Fibroblast of peridontal ligament (primary cell): Measurements from ENCODE around the gene ITGA6.

ENCODE experiments used
- DNase-seq: peaks from one replicate; pipeline ENCODE4 v3.0.0-alpha.2; 2010; ENCODE audit errors: extremely low read depth

Gene ITGA6

DNA sequence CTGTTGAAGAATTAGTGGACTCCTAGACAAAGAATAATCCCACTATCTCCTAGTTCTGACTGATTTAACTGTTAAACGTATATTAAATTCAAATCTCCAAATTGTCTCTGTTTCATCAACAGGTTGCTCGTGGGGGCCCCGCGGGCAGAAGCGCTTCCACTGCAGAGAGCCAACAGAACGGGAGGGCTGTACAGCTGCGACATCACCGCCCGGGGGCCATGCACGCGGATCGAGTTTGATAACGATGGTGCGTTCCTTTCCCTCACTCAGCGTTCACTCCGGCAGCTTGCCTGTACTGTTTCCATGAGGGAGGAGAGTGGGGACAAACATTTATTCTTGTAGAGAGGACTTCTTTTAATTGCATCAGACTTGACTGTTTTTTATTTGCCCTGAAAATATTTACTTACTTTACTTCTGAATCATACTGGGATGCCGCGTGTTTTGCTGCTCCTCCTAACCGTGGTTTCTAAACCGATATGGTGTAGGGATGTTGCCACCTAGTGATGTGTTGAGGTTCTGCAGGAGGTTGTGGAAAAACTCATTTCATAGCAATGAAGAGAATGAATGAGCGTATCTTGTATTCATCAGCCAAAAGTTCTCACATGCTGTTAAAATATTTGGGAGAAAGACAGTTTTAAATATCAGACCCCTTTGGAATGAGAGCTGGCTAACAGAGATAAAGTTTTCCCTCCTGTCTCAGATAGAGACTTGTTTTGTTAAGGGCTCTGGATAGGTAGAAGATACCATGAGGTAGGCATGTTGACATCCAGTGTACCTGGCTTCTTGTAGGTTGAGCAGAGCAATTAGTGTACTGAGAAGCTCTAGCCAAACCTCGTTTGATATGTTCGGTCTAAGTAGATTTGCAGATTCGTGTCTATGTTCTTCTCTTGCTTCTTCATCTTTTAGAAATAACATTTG, 38.3 kb downstream of the ITGA6 start:
- DNase-seq, result peak; percentile 91

DNA sequence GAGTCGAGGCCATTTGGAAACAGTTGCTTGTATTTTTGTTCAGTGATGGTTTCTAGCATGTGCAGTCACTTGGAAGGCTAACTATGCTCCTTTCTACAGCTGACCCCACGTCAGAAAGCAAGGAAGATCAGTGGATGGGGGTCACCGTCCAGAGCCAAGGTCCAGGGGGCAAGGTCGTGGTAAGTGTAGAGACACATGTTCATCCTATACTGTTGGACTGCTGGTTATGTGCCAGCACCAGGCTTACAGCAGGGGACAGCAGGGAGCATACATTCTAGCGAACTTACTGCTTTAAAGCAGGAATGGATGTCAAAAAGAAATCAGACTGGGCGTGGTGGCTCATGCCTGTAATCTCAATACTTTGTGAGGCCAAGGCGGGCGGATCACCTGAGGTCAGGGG, 40.0 kb downstream of the ITGA6 start:
- no peak for DNase-seq

DNA sequence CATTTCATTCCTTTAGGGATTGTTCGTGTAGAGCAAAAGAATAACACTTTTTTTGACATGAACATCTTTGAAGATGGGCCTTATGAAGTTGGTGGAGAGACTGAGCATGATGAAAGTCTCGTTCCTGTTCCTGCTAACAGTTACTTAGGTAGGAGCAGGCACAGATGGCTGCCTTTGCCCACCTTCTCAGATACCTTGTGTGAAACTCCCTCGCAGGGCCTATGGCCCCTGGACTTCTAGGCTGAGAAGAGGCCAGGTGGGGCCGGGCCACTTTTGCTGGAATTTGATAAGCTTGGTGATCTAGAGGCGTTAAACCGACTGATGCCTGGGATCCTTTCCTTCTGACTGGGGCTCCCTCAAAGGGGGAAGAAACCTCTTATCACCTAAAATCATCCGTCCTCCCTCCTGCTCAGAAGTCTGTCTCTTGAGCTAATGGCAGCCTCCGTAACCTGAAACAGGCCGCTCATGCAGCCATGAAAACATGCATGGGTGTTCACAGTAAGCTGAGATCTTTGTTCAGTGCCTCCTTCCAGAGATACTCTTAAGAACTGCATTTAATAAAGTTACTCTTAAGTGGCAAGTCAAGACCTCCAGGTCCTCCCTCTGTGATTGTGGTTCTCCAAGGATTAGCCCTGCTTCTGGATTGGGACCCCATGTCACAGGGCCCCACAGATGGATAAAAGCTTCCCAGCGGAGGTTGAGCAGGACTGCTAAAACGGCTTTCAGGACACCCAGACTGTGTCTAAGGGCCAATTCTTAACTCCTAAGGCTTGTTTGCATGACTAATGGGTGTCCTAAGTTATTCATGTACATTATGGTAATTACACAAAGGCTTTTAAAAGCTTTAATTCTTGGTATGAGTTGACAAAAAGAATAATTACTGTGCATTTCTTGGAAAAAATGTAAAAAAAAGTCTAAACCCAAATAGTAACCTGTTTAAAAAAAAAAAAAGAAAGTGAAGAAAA, 43.9 kb downstream of the ITGA6 start:
- DNase-seq, result no peak

DNA sequence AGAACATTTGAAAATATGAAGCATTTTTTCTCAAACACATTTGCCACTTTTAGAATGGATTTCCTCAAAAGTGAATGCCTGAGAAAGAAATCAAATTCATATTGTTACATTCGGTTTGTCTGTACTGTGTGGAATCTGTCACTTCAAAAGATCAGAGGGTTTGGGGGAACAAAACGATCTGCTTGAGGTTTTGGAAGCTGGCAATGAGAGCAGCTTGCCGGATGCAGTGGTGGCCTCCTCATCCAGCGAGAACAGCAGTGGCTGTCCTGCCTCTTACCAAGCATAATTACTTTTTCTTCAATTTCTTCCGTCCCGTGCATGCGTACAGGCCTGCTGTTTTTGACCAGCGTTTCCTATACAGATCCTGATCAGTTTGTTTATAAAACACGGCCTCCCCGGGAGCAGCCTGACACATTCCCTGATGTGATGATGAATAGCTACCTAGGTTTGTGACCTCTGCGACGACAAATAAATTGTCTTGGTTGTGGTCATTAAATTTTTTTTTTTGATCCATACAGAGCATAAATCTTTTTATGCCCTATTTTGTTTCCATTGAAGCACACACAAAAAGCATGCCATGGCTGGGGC, 45.2 kb downstream of the ITGA6 start:
- DNase-seq, result no peak

DNA sequence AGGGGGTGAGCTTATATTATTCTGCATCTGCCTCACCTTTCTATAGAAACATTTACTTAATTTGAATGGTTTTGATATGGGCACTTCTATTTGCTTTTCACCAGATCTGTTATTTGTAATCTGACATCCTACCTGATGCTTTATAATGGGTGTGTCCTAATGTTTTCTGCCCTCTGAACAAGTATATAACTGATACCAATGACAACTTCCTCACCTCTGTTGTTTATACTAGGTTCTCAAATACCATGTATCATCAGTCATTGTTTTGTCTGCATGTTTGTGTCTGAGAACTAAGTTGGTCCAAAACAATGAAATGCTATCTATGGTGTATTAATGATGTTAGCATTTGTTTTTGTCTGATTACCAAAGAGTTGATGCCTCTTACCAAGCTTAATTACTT, 45.8 kb downstream of the ITGA6 start:
- DNase-seq, result no peak

DNA sequence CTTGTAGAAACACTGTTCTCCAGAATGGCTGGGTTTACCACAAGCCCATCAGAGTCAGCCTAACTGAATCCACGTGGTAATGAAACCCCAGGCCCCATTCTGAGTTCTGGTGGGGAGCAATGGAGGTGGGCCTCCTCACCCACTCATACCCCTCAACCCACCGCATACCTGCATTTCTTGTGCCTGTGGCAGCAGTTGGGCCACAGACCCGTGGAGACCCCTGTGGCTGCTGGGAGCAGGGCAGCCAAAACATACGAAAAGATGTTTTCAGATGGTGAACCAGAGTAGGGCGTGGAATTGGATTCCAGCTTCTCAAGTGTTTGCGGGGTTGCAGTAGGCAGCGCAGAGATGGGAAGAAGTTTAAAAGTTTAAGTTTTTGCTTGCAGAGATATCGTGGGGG, 51.0 kb downstream of the ITGA6 start:
- no peak for DNase-seq

DNA sequence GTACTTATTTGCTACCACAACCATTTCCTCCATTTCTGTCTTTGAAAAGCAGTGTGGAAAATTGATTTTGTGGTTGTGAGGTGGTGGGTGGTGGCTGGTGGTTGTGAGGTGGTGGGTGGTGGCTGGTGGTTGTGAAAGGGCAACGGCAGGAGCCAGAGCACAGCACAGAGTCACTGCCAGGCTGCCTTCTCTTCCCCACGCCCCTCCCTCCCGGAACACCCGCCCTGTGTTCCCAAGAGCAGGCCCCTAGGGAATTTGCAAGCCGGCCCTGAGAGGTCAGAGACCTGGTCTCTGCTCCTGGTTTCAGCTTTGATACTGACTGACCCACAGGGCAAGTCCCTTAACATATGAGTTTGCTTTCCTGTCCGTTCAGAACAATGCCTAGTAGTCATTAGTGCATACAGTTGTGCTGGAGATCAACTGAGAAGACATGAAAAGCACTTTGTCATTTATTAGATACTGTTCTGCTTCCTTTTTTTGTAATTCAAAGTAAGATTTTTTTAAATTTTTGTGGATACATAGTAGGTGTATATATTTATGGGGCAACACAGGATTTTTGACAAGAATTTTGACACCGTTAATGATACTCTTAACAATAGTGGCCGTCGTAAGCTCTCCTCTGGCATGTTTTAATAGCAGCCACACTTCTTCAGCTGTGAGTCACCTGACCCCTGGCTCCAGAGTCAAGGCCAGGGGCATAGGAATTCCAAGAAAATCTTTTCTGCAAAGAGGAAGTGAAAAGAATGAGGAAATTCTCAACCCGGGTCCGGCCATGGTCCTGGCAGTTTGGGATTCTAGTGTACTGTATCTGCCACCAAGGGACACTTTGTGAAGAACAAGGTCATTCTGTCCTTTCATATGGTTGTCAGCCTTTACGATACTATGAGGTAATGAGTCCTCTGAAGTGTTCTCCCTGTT, 53.2 kb downstream of the ITGA6 start:
- no peak for DNase-seq

DNA sequence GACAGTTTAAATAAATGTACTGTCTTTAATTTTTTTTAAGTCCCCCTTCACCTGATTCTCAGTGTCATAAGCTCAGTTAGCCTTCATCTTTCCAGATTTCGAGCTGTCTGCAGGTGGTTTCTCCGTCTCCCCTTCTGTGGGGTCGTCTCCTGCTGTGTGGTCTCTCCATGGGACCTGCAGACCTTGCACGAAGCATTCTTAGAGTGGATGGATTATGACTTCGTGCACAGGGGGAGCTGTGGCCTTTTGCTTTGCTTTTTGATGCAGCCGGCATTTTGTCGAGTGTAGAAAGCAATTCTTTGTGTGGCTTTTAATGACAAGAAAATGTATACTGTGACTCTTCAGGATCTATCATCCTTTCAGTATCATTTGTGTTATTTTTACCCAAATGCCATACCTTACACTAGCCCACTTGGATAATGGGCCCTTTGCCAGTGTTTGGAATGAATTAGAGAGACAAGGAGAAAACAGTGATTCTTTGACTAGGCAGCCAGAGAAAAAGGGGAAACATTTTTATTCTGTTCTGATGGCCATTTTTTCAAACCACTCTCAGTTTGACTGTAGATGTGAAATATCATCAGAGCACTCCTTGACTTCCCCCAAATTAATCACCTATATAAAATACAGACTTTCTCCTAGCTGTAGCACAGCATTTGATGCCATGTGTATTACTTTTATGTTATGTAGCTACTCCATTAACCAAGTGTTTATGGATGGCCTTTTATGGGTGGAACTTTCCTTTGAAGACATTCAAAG, 54.3 kb downstream of the ITGA6 start:
- no peak for DNase-seq

DNA sequence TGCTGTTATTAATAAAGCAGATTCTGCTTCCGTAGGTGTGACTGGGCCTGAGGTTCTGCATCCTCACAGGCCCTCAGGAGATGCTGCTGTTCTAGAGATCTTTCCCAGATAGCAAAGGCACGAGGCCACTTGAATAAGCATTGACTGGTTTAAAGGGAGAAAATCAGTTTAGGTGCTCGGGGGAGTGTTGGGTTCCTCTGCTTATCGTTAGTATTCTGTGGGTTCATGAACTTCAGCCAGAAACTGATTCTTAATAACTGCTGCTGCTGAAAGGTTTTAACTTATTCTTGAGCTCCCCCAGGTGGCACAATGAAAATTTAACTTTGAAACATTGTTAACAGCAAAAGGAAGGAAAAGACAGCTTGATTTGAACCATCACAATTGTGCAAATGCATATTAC, 56.9 kb downstream of the ITGA6 start:
- peak; percentile 60 for DNase-seq

DNA sequence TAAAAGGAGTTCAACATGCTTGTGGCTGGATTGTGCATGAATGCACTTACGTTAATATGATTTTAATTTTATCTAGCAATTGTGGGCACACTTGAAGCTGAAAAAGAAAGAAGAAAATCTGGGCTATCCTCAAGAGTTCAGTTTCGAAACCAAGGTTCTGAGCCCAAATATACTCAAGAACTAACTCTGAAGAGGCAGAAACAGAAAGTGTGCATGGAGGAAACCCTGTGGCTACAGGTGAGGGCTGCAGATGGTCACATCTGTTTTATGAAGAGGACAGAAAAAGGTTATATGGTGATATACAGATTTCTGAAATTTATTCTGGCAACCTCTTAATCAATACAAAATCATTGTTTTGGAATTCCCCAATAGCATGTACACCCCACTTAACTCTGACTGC, 57.3 kb downstream of the ITGA6 start:
- DNase-seq, result no peak

DNA sequence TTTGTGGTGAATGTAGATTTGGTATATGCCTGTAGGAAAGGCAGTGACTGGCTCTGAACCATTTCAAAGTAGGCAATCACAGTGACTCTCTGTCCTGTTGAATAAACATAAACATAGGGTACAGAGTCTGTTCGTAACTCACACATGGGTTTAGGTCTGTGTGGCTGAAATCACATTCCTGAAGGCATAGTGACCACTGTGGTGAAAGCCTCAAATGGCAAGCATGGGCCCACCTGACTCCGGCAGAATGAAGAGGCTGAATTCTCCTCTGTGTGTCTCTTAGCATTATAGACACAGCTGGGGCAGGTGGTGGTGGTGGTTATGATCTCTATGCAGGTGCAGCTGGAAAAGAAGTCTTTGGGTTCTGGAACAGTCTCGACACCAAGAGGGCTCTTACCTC, 61.2 kb downstream of the ITGA6 start:
- DNase-seq, result no peak

DNA sequence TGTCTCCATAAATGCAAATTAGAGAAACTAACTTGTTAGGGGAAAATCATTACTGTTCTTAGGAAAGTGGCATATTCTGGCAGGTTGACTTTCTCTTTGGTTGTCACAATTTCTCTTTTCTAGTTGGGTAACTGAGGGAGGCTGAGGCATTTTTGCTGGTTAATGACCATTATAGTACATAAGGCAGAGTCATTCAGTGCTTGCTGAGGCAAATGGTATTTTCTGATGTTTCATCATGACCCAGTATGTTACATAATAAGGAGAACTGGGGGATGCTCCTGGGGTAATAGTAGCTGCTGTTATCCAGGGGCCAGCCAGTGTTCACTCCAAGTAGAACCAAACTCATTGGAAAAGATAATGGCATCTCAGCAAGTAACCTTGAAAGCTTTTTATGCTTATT, 62.3 kb downstream of the ITGA6 start:
- DNase-seq, result peak; percentile 51

DNA sequence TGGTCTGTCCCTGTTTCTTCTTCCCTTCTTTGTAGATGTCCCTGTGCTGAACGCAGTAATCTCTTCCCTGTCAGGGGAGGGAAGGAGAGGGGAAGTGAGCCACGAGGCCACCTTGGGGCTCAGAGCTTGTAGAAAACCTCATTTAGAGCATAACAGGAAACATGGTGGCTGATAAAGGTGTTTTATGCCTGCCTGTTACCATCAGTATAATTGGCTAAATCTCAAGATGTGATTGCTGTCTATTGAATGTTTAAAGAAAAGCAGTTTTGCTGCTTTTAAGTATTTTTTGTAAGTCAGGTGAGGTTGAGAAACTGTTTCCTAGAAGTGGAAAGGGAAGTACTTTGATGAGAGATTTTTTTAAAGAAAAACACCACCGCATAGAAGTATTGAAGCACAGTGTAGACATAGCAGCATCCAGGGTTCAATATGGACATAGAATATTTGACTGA, 68.8 kb downstream of the ITGA6 start:
- DNase-seq, result no peak

DNA sequence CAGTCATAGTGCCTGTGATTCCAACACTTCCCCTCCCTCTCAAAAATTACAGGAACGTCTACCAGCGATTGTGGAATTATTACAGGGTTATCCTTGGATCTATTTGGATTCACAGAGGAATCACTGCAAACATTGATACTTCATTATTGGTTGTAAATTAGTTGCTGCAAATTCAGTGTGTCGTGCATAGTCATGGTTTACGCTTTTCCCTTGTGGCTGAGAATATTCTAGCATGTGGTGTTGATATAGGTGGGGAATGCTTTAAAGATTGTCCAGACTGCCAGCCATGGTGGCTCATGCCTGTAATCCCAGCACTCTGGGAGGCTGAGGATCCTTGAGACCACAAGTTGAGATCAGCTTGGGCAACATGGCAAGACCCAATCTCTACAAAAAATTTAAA, 79.8 kb downstream of the ITGA6 start:
- no peak for DNase-seq

DNA sequence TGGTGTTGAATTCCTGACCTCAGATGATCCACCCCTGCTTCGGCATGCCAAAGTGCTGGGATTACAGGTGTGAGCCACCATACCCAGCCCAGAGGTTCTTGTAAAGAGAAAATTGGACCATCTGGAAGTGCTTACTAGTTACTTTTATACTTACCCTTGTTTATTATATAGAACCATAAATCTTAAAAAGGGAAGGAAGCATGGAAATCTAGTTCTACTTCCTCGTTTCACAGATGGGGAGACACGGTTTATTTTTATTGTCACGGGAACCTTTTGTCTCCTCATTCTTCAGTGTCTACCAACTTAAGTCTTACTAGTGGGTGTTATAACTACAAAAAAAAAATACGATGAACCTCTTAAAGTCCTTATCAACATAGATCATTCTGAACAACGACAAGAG, 82.7 kb downstream of the ITGA6 start:
- DNase-seq, result no peak

DNA sequence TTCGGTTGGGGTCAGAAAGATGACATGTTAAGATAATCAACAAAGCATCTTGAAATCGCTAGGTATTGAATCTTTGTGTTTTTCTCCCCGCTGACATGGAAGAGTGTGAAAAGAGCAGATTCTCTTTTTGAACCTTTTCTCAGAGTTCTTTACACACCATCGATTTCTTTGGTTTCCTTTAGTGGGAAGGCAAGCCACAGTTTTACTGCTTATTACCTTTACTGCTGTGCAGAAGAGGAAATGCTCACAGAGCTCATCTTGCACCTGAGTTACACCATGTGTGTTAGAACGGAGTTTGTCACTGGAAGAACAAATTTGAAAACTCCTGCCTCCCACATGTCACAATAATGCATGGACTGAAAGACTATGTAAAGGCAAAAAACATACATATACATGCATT, 83.2 kb downstream of the ITGA6 start:
- DNase-seq, result no peak

DNA sequence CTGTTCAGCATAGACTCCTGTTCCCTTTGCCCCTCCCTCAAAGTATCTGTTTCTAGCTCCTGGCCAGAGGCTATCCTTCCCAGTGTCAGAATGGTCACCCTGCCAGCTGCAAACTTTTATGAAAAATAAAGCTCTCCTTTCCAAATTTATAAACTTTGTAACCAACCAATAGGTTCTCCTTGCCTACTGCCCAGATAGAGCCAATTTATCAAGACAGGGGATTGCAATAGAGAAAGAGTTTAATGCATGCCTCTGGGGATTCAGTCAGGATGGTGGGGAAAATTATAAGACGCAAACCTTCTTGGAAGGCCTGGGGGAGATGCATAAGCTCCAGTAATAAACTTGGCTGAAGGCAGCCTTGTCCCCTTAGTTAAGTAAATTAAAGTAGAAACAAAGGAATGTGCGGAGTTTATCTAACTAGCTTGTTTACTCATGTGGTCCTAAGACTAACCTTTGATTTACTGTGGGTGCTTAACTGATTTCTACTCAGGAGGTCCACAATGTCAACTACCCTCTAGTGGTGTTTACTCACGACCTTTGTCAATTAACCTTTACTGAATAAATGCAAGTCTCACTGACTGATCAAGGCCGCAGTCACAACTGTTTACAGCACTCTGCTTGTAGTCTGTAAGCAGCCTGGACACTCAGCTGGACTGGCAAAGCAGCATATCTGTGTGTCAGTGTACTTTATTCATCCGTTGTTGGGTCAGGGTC, 85.6 kb downstream of the ITGA6 start:
- no peak for DNase-seq

DNA sequence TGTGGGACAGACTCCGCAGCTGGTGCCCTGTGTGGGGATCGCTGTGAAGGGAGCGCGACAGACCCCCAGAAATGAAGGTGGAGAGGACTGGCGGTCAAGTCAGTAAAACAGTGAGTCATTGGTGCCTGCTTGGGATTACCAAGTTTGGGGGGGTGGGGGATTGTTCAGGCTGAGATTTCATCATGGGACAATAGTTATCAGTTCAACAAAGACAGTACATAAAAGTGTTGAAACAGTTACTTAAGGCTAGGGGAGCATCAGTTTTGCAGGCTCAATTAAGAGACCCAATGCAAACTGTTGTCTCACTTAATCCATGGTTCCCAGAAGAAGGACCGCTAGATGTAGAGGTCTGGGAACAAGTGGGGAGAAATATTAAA, 86.1 kb downstream of the ITGA6 start:
- no peak for DNase-seq

DNA sequence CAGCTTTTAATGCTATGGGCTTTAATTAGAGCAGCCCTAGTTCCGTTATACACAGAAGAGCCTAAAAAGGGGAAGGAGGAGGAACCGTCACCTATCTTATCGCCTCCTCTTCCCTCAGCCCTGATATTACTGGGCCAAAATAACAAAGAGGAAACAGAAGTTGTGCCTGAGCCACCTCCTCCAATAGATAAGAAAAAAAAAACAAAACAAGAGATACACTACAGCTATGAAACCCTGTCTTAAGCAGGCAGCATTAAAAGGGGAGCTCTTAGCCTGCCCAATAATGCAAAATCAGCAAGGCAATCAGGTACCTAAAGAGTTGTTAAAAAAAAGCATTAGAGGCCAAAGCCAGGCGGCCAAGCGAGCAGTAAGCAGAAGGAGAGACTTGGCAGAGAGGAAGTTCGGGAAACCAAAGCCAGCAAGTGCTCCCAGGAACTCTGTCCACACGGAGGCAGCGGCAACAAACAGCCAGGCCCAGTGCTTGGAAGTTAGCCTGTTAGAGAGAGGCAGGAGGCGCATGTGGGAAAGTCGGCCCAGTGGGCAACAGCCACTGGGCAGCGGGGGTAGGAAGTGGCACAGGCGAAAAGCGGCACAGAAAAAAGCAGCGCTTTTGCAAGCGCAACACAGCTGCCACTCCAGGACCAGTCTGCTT, 86.7 kb downstream of the ITGA6 start:
- no peak for DNase-seq
